ENCODE results near the gene YJEFN3.

YJEFN3 gene

GRCh38 chr19:19531951-19532805, 3.5 kb downstream of the YJEFN3 start (continued):
- TF ChIP-seq ZNF398 (tag by site-specific recombination; IDR thresholded peaks at IDR 0.05): no peak
- TF ChIP-seq ZNF174 (tag by site-specific recombination; IDR thresholded peaks at IDR 0.05): no peak
- TF ChIP-seq ZNF654 (tag by site-specific recombination; IDR thresholded peaks at IDR 0.05; ENCODE audit: low read depth): peak; percentile 66
- TF ChIP-seq ZSCAN18 (tag by site-specific recombination; IDR thresholded peaks at IDR 0.05): no peak
- TF ChIP-seq, protein P1, sequence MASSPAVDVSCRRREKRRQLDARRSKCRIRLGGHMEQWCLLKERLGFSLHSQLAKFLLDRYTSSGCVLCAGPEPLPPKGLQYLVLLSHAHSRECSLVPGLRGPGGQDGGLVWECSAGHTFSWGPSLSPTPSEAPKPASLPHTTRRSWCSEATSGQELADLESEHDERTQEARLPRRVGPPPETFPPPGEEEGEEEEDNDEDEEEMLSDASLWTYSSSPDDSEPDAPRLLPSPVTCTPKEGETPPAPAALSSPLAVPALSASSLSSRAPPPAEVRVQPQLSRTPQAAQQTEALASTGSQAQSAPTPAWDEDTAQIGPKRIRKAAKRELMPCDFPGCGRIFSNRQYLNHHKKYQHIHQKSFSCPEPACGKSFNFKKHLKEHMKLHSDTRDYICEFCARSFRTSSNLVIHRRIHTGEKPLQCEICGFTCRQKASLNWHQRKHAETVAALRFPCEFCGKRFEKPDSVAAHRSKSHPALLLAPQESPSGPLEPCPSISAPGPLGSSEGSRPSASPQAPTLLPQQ (tag by site-specific recombination; IDR thresholded peaks at IDR 0.05): no peak
- TF ChIP-seq ZBTB21 (tag by site-specific recombination; IDR thresholded peaks at IDR 0.05): no peak
- no peak for TF ChIP-seq ZNF785 (tag by site-specific recombination; IDR thresholded peaks at IDR 0.05)
- TF ChIP-seq, protein P2, sequence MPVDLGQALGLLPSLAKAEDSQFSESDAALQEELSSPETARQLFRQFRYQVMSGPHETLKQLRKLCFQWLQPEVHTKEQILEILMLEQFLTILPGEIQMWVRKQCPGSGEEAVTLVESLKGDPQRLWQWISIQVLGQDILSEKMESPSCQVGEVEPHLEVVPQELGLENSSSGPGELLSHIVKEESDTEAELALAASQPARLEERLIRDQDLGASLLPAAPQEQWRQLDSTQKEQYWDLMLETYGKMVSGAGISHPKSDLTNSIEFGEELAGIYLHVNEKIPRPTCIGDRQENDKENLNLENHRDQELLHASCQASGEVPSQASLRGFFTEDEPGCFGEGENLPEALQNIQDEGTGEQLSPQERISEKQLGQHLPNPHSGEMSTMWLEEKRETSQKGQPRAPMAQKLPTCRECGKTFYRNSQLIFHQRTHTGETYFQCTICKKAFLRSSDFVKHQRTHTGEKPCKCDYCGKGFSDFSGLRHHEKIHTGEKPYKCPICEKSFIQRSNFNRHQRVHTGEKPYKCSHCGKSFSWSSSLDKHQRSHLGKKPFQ (tag by site-specific recombination; IDR thresholded peaks at IDR 0.05): no peak

- H3K9me3 ChIP-seq (ENCODE audit: control insufficient read depth, insufficient read depth, low read depth, low read length): no peaks in the 10 kb centered on the region
- ChIA-PET POLR2A (interaction anchor here (0.8 to 1.6 kb wide), 5 partner anchors 17 to 112 kb away, joined by 3 to 7 read pairs (median 3); partner anchors contain the start of gene NDUFA13), CTCF (interaction anchor here (0.6 to 7.3 kb wide), 20 partner anchors 9 to 910 kb away, joined by 3 to 75 read pairs (median 4); partner anchors contain the start of genes GMIP and LPAR2)
- H3K36me3 ChIP-seq (ENCODE audit: control insufficient read depth in 2 of 2, insufficient read depth in 1 of 2, low read length in 2 of 2): peaks cover 10 to 45% of the 10 kb centered on the region in 2 experiments; a peak in 1 of 3 replicates
- H3K4me3 ChIP-seq (ENCODE audit: low read depth, low read length): no peak overlapping the region
- no peaks in the 10 kb centered on the region for H3K4me1 ChIP-seq (ENCODE audit: control insufficient read depth, insufficient read depth, low read length)
- no peak overlapping the region for H3K27ac ChIP-seq (ENCODE audit: extremely low read depth, low read depth, low read length)
- TF ChIP-seq, protein P3, sequence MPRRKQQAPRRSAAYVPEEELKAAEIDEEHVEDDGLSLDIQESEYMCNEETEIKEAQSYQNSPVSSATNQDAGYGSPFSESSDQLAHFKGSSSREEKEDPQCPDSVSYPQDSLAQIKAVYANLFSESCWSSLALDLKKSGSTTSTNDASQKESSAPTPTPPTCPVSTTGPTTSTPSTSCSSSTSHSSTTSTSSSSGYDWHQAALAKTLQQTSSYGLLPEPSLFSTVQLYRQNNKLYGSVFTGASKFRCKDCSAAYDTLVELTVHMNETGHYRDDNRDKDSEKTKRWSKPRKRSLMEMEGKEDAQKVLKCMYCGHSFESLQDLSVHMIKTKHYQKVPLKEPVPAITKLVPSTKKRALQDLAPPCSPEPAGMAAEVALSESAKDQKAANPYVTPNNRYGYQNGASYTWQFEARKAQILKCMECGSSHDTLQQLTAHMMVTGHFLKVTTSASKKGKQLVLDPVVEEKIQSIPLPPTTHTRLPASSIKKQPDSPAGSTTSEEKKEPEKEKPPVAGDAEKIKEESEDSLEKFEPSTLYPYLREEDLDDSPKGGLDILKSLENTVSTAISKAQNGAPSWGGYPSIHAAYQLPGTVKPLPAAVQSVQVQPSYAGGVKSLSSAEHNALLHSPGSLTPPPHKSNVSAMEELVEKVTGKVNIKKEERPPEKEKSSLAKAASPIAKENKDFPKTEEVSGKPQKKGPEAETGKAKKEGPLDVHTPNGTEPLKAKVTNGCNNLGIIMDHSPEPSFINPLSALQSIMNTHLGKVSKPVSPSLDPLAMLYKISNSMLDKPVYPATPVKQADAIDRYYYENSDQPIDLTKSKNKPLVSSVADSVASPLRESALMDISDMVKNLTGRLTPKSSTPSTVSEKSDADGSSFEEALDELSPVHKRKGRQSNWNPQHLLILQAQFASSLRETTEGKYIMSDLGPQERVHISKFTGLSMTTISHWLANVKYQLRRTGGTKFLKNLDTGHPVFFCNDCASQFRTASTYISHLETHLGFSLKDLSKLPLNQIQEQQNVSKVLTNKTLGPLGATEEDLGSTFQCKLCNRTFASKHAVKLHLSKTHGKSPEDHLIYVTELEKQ (tag by site-specific recombination; IDR thresholded peaks at IDR 0.05; ENCODE audit: borderline replicate concordance): no peak
- no peak for TF ChIP-seq KLF8 (tag by site-specific recombination; IDR thresholded peaks at IDR 0.05)
- TF ChIP-seq, protein P4, sequence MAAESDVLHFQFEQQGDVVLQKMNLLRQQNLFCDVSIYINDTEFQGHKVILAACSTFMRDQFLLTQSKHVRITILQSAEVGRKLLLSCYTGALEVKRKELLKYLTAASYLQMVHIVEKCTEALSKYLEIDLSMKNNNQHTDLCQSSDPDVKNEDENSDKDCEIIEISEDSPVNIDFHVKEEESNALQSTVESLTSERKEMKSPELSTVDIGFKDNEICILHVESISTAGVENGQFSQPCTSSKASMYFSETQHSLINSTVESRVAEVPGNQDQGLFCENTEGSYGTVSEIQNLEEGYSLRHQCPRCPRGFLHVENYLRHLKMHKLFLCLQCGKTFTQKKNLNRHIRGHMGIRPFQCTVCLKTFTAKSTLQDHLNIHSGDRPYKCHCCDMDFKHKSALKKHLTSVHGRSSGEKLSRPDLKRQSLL (tag by site-specific recombination; IDR thresholded peaks at IDR 0.05): no peak
- no peak for TF ChIP-seq ZSCAN23 (tag by site-specific recombination; IDR thresholded peaks at IDR 0.05)
- no peak for TF ChIP-seq ZNF404 (tag by site-specific recombination; IDR thresholded peaks at IDR 0.05)
- TF ChIP-seq ZNF426 (tag by site-specific recombination; IDR thresholded peaks at IDR 0.05): no peak
- TF ChIP-seq ZNF785 (tag by site-specific recombination; IDR thresholded peaks at IDR 0.05): no peak
- no peak for TF ChIP-seq KLF9 (tag by site-specific recombination; IDR thresholded peaks at IDR 0.05; ENCODE audit: low read depth)
- TF ChIP-seq ZNF600 (tag by site-specific recombination; IDR thresholded peaks at IDR 0.05): no peak
- TF ChIP-seq ZNF366 (tag by site-specific recombination; conservative IDR thresholded peaks at IDR 0.05): peak; percentile 59
- no peak for TF ChIP-seq ZNF184 (tag by site-specific recombination; IDR thresholded peaks at IDR 0.05)
- TF ChIP-seq, protein P5, sequence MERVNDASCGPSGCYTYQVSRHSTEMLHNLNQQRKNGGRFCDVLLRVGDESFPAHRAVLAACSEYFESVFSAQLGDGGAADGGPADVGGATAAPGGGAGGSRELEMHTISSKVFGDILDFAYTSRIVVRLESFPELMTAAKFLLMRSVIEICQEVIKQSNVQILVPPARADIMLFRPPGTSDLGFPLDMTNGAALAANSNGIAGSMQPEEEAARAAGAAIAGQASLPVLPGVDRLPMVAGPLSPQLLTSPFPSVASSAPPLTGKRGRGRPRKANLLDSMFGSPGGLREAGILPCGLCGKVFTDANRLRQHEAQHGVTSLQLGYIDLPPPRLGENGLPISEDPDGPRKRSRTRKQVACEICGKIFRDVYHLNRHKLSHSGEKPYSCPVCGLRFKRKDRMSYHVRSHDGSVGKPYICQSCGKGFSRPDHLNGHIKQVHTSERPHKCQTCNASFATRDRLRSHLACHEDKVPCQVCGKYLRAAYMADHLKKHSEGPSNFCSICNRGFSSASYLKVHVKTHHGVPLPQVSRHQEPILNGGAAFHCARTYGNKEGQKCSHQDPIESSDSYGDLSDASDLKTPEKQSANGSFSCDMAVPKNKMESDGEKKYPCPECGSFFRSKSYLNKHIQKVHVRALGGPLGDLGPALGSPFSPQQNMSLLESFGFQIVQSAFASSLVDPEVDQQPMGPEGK (tag by site-specific recombination; IDR thresholded peaks at IDR 0.05): peak; percentile 27; the same call in 1 of the 2 replicates
These were observed 4.3 kb downstream of the YJEFN3 start for GRCh38 chr19:19532806-19533701.
